ENCODE results near the gene SARM1. TPM values are rescaled to one million over a fixed set of nuclear protein-coding genes. Genes with fewer than 3 reads are reported as not detected.

SARM1 gene
- total RNA-seq, 1 donor, result 5.8 TPM

GRCh38 chr17:28405632-28406472 is 34.4 kb downstream of the SARM1 start, which contains the start of gene SLC46A1:
Gene SLC46A1 (minus strand): TSS chr17:28406212. CDS start chr17:28406114, 98 bp downstream.
- Histone ChIP-seq H2AFZ (ENCODE audit: low read length) (peak within 1 kb of the TSS; percentile 81), H3K9me3 (ENCODE audit: low read depth, low read length) (no peaks in the 10 kb centered on the region), H3K4me1 (ENCODE audit: insufficient read depth, low read length) (peaks cover 9% of the 10 kb centered on the region), H4K20me1 (ENCODE audit: insufficient read depth, low read length) (no peaks in the 10 kb centered on the region), H3K4me3 (ENCODE audit: insufficient read depth, low read length) (peak within 1 kb of the TSS; percentile 89), H3K79me2 (ENCODE audit: insufficient read depth, low read length) (no peaks in the 10 kb centered on the region), H3K4me2 (ENCODE audit: insufficient read depth, low read length) (peak within 1 kb of the TSS; percentile 83), H3K36me3 (ENCODE audit: insufficient read depth, low read length) (peaks cover 17% of the 10 kb centered on the region), H3K27me3 (ENCODE audit: insufficient read depth, low read length) (no peaks in the 10 kb centered on the region), H3K27ac (ENCODE audit: low read depth, low read length) (no peak within 1 kb of the TSS)
- DNase-seq (ENCODE audit: insufficient read length, low spot score, missing footprints), result peak; percentile 96
- no peak for TF ChIP-seq CTCF (IDR thresholded peaks at IDR 0.05; ENCODE audit: extremely low read depth, low read depth, low read length)

GRCh38 chr17:28406473-28406814 is 35.0 kb downstream of the SARM1 start:
- no peak for TF ChIP-seq CTCF (IDR thresholded peaks at IDR 0.05; ENCODE audit: extremely low read depth, low read depth, low read length)
- Histone ChIP-seq H3K4me3 (ENCODE audit: insufficient read depth, low read length) (peak overlapping the region; percentile 89), H3K79me2 (ENCODE audit: insufficient read depth, low read length) (no peaks in the 10 kb centered on the region), H3K36me3 (ENCODE audit: insufficient read depth, low read length) (peaks cover 12% of the 10 kb centered on the region), H3K27me3 (ENCODE audit: insufficient read depth, low read length) (peaks cover 2% of the 10 kb centered on the region), H4K20me1 (ENCODE audit: insufficient read depth, low read length) (no peaks in the 10 kb centered on the region), H3K9me3 (ENCODE audit: low read depth, low read length) (no peaks in the 10 kb centered on the region), H2AFZ (ENCODE audit: low read length) (peak overlapping the region; percentile 81), H3K27ac (ENCODE audit: low read depth, low read length) (no peak overlapping the region), H3K4me1 (ENCODE audit: insufficient read depth, low read length) (peaks cover 9% of the 10 kb centered on the region), H3K4me2 (ENCODE audit: insufficient read depth, low read length) (peak overlapping the region; percentile 83)
- DNase-seq (ENCODE audit: insufficient read length, low spot score, missing footprints), result no peak

GRCh38 chr17:28407130-28407973 is 35.9 kb downstream of the SARM1 start:
- no peaks in the 10 kb centered on the region for H3K79me2 ChIP-seq (ENCODE audit: insufficient read depth, low read length)
- H4K20me1 ChIP-seq (ENCODE audit: insufficient read depth, low read length), result no peaks in the 10 kb centered on the region
- no peak for TF ChIP-seq CTCF (IDR thresholded peaks at IDR 0.05; ENCODE audit: extremely low read depth, low read depth, low read length)
- H3K27me3 ChIP-seq (ENCODE audit: insufficient read depth, low read length), result peaks cover 6% of the 10 kb centered on the region
- peaks cover 9% of the 10 kb centered on the region for H3K4me1 ChIP-seq (ENCODE audit: insufficient read depth, low read length)
- no peaks in the 10 kb centered on the region for H3K9me3 ChIP-seq (ENCODE audit: low read depth, low read length)
- no peak for DNase-seq (ENCODE audit: insufficient read length, low spot score, missing footprints)
- H2AFZ ChIP-seq (ENCODE audit: low read length), result no peak overlapping the region
- peaks cover 3% of the 10 kb centered on the region for H3K36me3 ChIP-seq (ENCODE audit: insufficient read depth, low read length)
- H3K4me2 ChIP-seq (ENCODE audit: insufficient read depth, low read length), result no peak overlapping the region
- H3K4me3 ChIP-seq (ENCODE audit: insufficient read depth, low read length), result no peak overlapping the region
- no peak overlapping the region for H3K27ac ChIP-seq (ENCODE audit: low read depth, low read length)

GRCh38 chr17:28407974-28408306 is 36.4 kb downstream of the SARM1 start:
- Histone ChIP-seq H3K79me2 (ENCODE audit: insufficient read depth, low read length) (no peaks in the 10 kb centered on the region), H4K20me1 (ENCODE audit: insufficient read depth, low read length) (no peaks in the 10 kb centered on the region), H2AFZ (ENCODE audit: low read length) (no peak overlapping the region), H3K27ac (ENCODE audit: low read depth, low read length) (no peak overlapping the region), H3K36me3 (ENCODE audit: insufficient read depth, low read length) (no peaks in the 10 kb centered on the region), H3K4me3 (ENCODE audit: insufficient read depth, low read length) (no peak overlapping the region), H3K4me1 (ENCODE audit: insufficient read depth, low read length) (peaks cover 9% of the 10 kb centered on the region), H3K9me3 (ENCODE audit: low read depth, low read length) (no peaks in the 10 kb centered on the region), H3K4me2 (ENCODE audit: insufficient read depth, low read length) (no peak overlapping the region), H3K27me3 (ENCODE audit: insufficient read depth, low read length) (peaks cover 6% of the 10 kb centered on the region)
- DNase-seq (ENCODE audit: insufficient read length, low spot score, missing footprints), result no peak
- no peak for TF ChIP-seq CTCF (IDR thresholded peaks at IDR 0.05; ENCODE audit: extremely low read depth, low read depth, low read length)
